Mesodermal cell (in vitro differentiated cells): ENCODE results near the gene MTA1.

ENCODE experiments used
- H3K27ac ChIP-seq: 2 replicates; pipeline ENCODE4 v1.7.0; 2013; ENCODE audit warnings: mild to moderate bottlenecking, low read depth, low read length, moderate library complexity; ENCODE audit not compliant: severe bottlenecking
- H3K36me3 ChIP-seq: 2 replicates; pipeline ENCODE4 v1.7.1; 2013; ENCODE audit warnings: mild to moderate bottlenecking, low read length, moderate library complexity; ENCODE audit not compliant: control insufficient read depth, insufficient read depth
- H3K4me1 ChIP-seq: one replicate; pipeline ENCODE4 v1.7.1; 2013; ENCODE audit warnings: mild to moderate bottlenecking, low read length; ENCODE audit not compliant: insufficient read depth, control insufficient read depth, poor library complexity, severe bottlenecking
- H3K4me3 ChIP-seq: 2 replicates; pipeline ENCODE4 v1.7.0; 2013; ENCODE audit warnings: low read length, control low read depth, mild to moderate bottlenecking; ENCODE audit not compliant: insufficient read depth, poor library complexity, severe bottlenecking; ENCODE audit errors: extremely low read depth
- H3K9me3 ChIP-seq: 2 replicates; pipeline ENCODE4 v1.7.1; 2013; ENCODE audit warnings: mild to moderate bottlenecking, low read length, moderate library complexity; ENCODE audit not compliant: control insufficient read depth
- WGBS, 2 experiments: methylation state at CpG; one replicate each; pipeline ENCODE4 v1.1.5; 2013; ENCODE audit warnings: missing lambda C conversion rate in 2 of 2; ENCODE audit not compliant: insufficient coverage in 2 of 2; 5-methylcytosine and 5-hydroxymethylcytosine counted together

The MTA1 gene

GRCh38 chr14:105381446-105382342 is 37.9 kb upstream of the MTA1 start:
- 97 to 98% methylated on average over 21 to 25 of the region's 27 CpGs for WGBS, 2 experiments
- Histone ChIP-seq H3K4me1 (no peaks in the 10 kb centered on the region), H3K9me3 (no peaks in the 10 kb centered on the region), H3K36me3 (peaks cover 30% of the 10 kb centered on the region), H3K27ac (no peak overlapping the region), H3K4me3 (no peak overlapping the region)

- no peak overlapping the region for H3K27ac ChIP-seq
- H3K9me3 ChIP-seq = no peaks in the 10 kb centered on the region
- WGBS, 2 experiments = 94 to 98% methylated on average over 23 to 24 of the region's 26 CpGs
- H3K4me3 ChIP-seq = no peak overlapping the region
- no peaks in the 10 kb centered on the region for H3K4me1 ChIP-seq
- peaks cover 30% of the 10 kb centered on the region for H3K36me3 ChIP-seq
Observed at GRCh38 chr14:105382343-105383082, 37.1 kb upstream of the MTA1 start.

- no peaks in the 10 kb centered on the region for H3K9me3 ChIP-seq
- H3K36me3 ChIP-seq = peaks cover 30% of the 10 kb centered on the region
Observed at GRCh38 chr14:105383083-105383730, 36.4 kb upstream of the MTA1 start.

GRCh38 chr14:105384041-105384557 is 35.5 kb upstream of the MTA1 start:
- 92% methylated on average over 21 to 22 of the region's 23 CpGs for WGBS, 2 experiments
- Histone ChIP-seq H3K27ac (no peak overlapping the region), H3K9me3 (no peaks in the 10 kb centered on the region), H3K4me3 (no peak overlapping the region), H3K36me3 (peaks cover 30% of the 10 kb centered on the region), H3K4me1 (no peaks in the 10 kb centered on the region)

More at GRCh38 chr14:105383083-105383730, 36.4 kb upstream of the MTA1 start:
- H3K4me3 ChIP-seq = no peak overlapping the region
- H3K4me1 ChIP-seq = no peaks in the 10 kb centered on the region
- no peak overlapping the region for H3K27ac ChIP-seq
- 96 to 97% methylated on average over 21 to 25 of the region's 32 CpGs for WGBS, 2 experiments

- H3K27ac ChIP-seq = no peak overlapping the region
- 96% methylated on average over 27 to 28 of the region's 29 CpGs for WGBS, 2 experiments
- no peaks in the 10 kb centered on the region for H3K9me3 ChIP-seq
- no peaks in the 10 kb centered on the region for H3K4me1 ChIP-seq
- no peak overlapping the region for H3K4me3 ChIP-seq
- peaks cover 26% of the 10 kb centered on the region for H3K36me3 ChIP-seq
Observed at GRCh38 chr14:105384605-105385321, 34.9 kb upstream of the MTA1 start.

- H3K4me3 ChIP-seq = no peak overlapping the region
- H3K9me3 ChIP-seq = no peaks in the 10 kb centered on the region
- H3K27ac ChIP-seq = no peak overlapping the region
- no peaks in the 10 kb centered on the region for H3K4me1 ChIP-seq
- peaks cover 26% of the 10 kb centered on the region for H3K36me3 ChIP-seq
- 97 to 99% methylated on average over 12 to 19 of the region's 19 CpGs for WGBS, 2 experiments
Observed at GRCh38 chr14:105385322-105385637, 34.3 kb upstream of the MTA1 start.

GRCh38 chr14:105385698-105386365 is 33.8 kb upstream of the MTA1 start:
- WGBS, 2 experiments = 90 to 95% methylated on average over 21 of the region's 22 CpGs
- H3K27ac ChIP-seq = no peak overlapping the region
- peaks cover 26% of the 10 kb centered on the region for H3K36me3 ChIP-seq
- no peaks in the 10 kb centered on the region for H3K4me1 ChIP-seq
- no peak overlapping the region for H3K4me3 ChIP-seq
- no peaks in the 10 kb centered on the region for H3K9me3 ChIP-seq

GRCh38 chr14:105386581-105387529 is 32.8 kb upstream of the MTA1 start:
- H3K4me1 ChIP-seq = no peaks in the 10 kb centered on the region
- H3K36me3 ChIP-seq = peaks cover 26% of the 10 kb centered on the region
- no peak overlapping the region for H3K27ac ChIP-seq
- 95 to 96% methylated on average over 30 to 33 of the region's 33 CpGs for WGBS, 2 experiments
- H3K4me3 ChIP-seq = no peak overlapping the region
- H3K9me3 ChIP-seq = no peaks in the 10 kb centered on the region

- Histone ChIP-seq H3K4me1 (no peaks in the 10 kb centered on the region), H3K4me3 (no peak overlapping the region), H3K36me3 (peaks cover 26% of the 10 kb centered on the region), H3K27ac (no peak overlapping the region), H3K9me3 (no peaks in the 10 kb centered on the region)
- WGBS, 2 experiments = 95% methylated on average over 9 to 10 of the region's 10 CpGs
Observed at GRCh38 chr14:105387530-105387922, 32.1 kb upstream of the MTA1 start.
